GM18907 (cell line): ENCODE results near the gene SETD6.

Source experiments
- ATAC-seq: cut with Tn5 transposase; IDR thresholded peaks from one replicate; pipeline ENCODE4 v1.9.1; 2021; ENCODE audit warnings: mild to moderate bottlenecking, moderate library complexity; ENCODE audit not compliant: unreplicated experiment

SETD6 gene

GRCh38 chr16:58492735-58493134, 22.6 kb upstream of the SETD6 start:
- ATAC-seq = no peak

- no peak for ATAC-seq
Observed at GRCh38 chr16:58493756-58494431, 21.4 kb upstream of the SETD6 start.

GRCh38 chr16:58494981-58495520, 20.3 kb upstream of the SETD6 start:
- ATAC-seq = peak; percentile 65

- no peak for ATAC-seq
Observed at GRCh38 chr16:58495521-58496331, 19.6 kb upstream of the SETD6 start.

GRCh38 chr16:58497468-58497867, 17.8 kb upstream of the SETD6 start:
- ATAC-seq = no peak

GRCh38 chr16:58497935-58498334, 17.4 kb upstream of the SETD6 start:
- no peak for ATAC-seq

- no peak for ATAC-seq
Observed at GRCh38 chr16:58498341-58499091, 16.8 kb upstream of the SETD6 start.

GRCh38 chr16:58499092-58499511, 16.2 kb upstream of the SETD6 start:
- no peak for ATAC-seq

GRCh38 chr16:58499615-58500351, 15.5 kb upstream of the SETD6 start, which contains the start of gene NDRG4:
Gene NDRG4, plus strand, starts transcription at chr16:58500143. Its CDS starts 106 bp downstream, at chr16:58500249.
- ATAC-seq = peak; percentile 72

- no peak for ATAC-seq
Observed at GRCh38 chr16:58500430-58501241, 14.7 kb upstream of the SETD6 start.

GRCh38 chr16:58501242-58502131, 13.8 kb upstream of the SETD6 start:
- no peak for ATAC-seq

- ATAC-seq = no peak
Observed at GRCh38 chr16:58502217-58502921, 12.9 kb upstream of the SETD6 start.

- ATAC-seq = no peak
Observed at GRCh38 chr16:58503166-58503862, 12.0 kb upstream of the SETD6 start.

GRCh38 chr16:58503863-58504688, 11.2 kb upstream of the SETD6 start:
- no peak for ATAC-seq

GRCh38 chr16:58506241-58507194, 8.8 kb upstream of the SETD6 start:
- no peak for ATAC-seq
